A172 (cell line): ENCODE data around the gene TAF11L5. TPM values are rescaled to one million over a fixed set of nuclear protein-coding genes. Genes with fewer than 3 reads are reported as not detected.

Source experiments
- total RNA-seq: library from RNA; depleted of rRNA; stranded (reverse); fragments of >200 nt; shearing (Covaris generic); gene quantifications from 2 replicates; pipeline ENCODE4 v1.2.3, GENCODE V29; 2014; rRNA removed

Gene TAF11L5
- total RNA-seq, 1 experiment from 2014 or later = not detected

Other genes starting within 250 kb of the TAF11L5 start
- gene TAF11L2, start 27.0 kb upstream of the TAF11L5 start, total RNA-seq = not detected in 2 replicates
- gene TAF11L3, start 6.9 kb upstream of the TAF11L5 start, total RNA-seq = not detected in 2 replicates
- not detected in 2 replicates for gene TAF11L4, start 3.4 kb upstream of the TAF11L5 start, total RNA-seq
- gene TAF11L6, start 3.4 kb downstream of the TAF11L5 start, total RNA-seq = not detected in 2 replicates
- gene TAF11L7, start 60.5 kb downstream of the TAF11L5 start, total RNA-seq = not detected in 2 replicates
- gene TAF11L8, start 65.7 kb downstream of the TAF11L5 start, total RNA-seq = not detected in 2 replicates
- not detected in 2 replicates for gene TAF11L9, start 69.2 kb downstream of the TAF11L5 start, total RNA-seq
- not detected in 2 replicates for gene TAF11L10, start 72.6 kb downstream of the TAF11L5 start, total RNA-seq
- gene TAF11L11, start 78.9 kb downstream of the TAF11L5 start, total RNA-seq = not detected in 2 replicates
- gene TAF11L12, start 85.2 kb downstream of the TAF11L5 start, total RNA-seq = not detected in 2 replicates
- not detected in 2 replicates for gene TAF11L13, start 106.9 kb downstream of the TAF11L5 start, total RNA-seq
- gene TAF11L14, start 109.2 kb downstream of the TAF11L5 start, total RNA-seq = not detected in 2 replicates